HG03060 (cell line): Measurements from ENCODE around the gene AMDHD2.
"Not testable (repeated sequence)": the region's sequence is repeated elsewhere in the genome, so short reads cannot be mapped to it uniquely, and the experiment has no call there.

ENCODE experiments used
- ATAC-seq: cut with Tn5 transposase; IDR thresholded peaks from one replicate; pipeline ENCODE4 v1.9.1; 2021; ENCODE audit warnings: low read depth, moderate number of reproducible peaks; ENCODE audit not compliant: unreplicated experiment

AMDHD2 gene

GRCh38 chr16:2567506-2567905 lies 47.3 kb downstream of the AMDHD2 start:
- ATAC-seq, result not testable (repeated sequence)

GRCh38 chr16:2568573-2568972 lies 48.4 kb downstream of the AMDHD2 start:
- not testable (repeated sequence) for ATAC-seq

- ATAC-seq, result not testable (repeated sequence)
Measured at GRCh38 chr16:2572704-2573103, 52.5 kb downstream of the AMDHD2 start.

- not testable (repeated sequence) for ATAC-seq
Measured at GRCh38 chr16:2575839-2576238, 55.7 kb downstream of the AMDHD2 start.

GRCh38 chr16:2577044-2577443 lies 56.9 kb downstream of the AMDHD2 start:
- not testable (repeated sequence) for ATAC-seq

GRCh38 chr16:2578905-2579304 lies 58.7 kb downstream of the AMDHD2 start:
- ATAC-seq, result not testable (repeated sequence)

- ATAC-seq, result not testable (repeated sequence)
Measured at GRCh38 chr16:2580143-2580542, 60.0 kb downstream of the AMDHD2 start.

GRCh38 chr16:2580818-2581217 lies 60.6 kb downstream of the AMDHD2 start:
- not testable (repeated sequence) for ATAC-seq
